ENCODE data around the gene GBE1.
"Not testable (repeated sequence)": the region's sequence is repeated elsewhere in the genome, so short reads cannot be mapped to it uniquely, and the experiment has no call there.

Gene GBE1

DNA sequence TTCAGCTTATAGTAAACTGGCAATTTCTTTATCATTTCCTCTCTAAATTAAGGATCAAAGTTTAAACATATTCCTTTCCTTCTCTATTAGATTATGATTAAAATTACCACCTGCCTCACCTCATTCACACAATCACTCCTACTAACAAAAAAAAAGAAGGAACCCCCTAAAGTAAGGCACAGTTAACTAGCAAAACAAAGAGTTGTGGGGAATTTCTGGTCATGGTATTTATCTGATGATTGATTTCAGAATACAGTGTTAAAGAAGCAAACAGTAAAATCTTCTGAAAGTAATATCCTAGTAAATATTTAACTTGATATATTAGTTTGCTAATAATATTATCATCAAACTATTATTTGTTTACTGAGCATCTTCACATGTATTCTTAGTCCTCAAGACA, 8.8 kb downstream of the GBE1 start:
- DNase-seq = no peak

GRCh38 chr3:81749265-81749664, 12.2 kb downstream of the GBE1 start:
- no peak for DNase-seq

- DNase-seq = not testable (repeated sequence)
Observed at GRCh38 chr3:81747280-81747679, 14.2 kb downstream of the GBE1 start.

- no peak for DNase-seq
Observed at GRCh38 chr3:81744366-81744765, 17.1 kb downstream of the GBE1 start.

DNA sequence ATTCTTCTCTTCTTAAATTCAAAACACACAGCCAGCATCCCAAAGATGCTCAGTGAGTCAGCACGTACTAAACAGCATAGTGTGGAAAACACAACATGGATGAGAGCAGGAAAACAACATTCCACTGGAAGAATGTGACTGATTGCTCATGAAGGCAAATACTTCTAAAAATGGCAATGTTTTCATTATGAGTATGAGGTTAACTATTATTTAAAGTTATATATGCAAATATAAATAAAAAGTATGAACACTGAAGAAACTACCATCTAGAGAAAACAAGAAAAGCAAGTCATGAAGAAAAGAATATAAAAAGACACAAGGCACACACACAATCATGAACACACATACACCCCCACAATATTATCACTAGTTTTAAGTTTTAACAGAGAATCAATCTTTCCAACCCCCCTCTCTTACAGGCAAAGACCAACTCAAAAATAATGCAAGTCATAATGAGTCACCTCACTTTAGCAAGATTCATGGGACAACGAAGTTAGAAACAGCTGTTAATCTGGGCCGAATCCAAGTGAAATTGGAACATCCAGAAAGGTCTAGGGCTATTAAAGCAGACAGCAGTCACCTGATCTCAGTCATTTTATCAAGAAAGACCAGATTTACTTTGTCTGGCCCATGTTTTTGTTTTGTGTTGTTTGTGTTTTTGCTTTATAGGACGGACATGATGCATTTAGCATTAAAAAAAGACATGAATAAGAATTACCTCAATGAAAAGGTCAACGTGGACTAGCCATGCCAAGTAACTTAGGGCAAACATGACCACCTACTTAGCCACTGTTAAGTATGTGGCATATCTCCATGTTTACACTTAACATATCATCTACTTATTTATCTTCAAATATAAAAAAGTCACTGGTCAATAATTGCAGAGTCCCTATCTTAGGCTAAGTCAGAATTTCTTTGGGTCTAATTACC, 18.1 kb downstream of the GBE1 start:
- DNase-seq = no peak

DNA sequence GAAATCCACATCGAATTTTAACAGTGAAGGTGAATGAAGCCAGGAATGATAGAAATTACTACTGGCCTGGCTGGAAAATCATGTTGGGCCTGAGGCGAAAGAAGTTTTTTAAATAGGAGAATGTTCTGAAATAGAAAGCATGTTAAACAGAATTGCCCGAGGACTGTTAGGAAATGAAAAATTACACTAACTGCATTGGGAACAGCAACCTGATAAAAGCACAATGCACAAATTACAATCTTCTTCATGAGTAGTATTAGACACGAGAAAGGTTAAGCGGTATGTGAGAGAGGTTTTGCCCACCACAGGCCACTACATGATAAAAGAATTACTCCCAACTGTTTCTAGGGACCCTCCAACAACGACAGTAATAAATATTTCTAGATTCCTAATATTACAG, 18.9 kb downstream of the GBE1 start:
- no peak for DNase-seq

- no peak for DNase-seq
Observed at GRCh38 chr3:81741216-81741615, 20.2 kb downstream of the GBE1 start.

GRCh38 chr3:81740731-81741130, 20.7 kb downstream of the GBE1 start:
- no peak for DNase-seq

GRCh38 chr3:81735334-81735733, 26.1 kb downstream of the GBE1 start:
- no peak for DNase-seq

DNA sequence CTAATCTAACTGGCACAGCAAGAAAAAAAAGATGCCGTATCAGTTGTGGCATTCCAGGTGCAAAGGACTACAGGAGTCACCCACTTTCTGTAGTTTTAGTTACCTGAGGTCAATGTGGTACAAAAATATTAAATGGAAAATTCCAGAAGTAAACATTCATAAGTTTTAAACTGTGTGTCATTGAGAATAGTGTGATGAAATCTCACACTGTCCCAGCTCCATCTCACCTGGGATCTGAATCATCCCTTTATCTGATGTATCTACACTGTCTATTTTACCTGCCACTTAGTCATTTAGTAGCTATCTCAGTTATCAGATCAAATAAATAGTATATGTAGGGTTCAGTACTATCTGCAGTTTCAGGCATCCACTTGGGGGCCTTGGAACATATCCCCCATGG, 26.7 kb downstream of the GBE1 start:
- DNase-seq = no peak

DNA sequence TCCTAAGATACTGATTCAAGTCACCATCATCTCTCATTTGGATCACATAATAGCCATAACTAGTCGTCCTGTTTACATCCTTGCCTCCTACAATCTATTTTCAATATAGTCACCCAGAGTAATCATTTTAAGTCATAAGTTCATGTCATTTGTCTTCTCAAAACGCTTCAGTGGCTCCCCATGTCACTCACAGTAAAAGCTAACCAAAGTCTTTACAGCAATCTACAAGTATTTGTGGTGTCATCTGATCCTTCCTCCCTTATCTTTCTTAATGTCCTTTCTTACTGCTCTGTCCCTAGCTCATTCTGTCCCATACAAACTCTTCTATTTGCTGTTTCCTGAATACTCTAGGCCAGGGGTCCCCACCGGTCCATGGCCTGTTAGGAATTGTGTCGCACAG, 28.8 kb downstream of the GBE1 start:
- no peak for DNase-seq

DNA sequence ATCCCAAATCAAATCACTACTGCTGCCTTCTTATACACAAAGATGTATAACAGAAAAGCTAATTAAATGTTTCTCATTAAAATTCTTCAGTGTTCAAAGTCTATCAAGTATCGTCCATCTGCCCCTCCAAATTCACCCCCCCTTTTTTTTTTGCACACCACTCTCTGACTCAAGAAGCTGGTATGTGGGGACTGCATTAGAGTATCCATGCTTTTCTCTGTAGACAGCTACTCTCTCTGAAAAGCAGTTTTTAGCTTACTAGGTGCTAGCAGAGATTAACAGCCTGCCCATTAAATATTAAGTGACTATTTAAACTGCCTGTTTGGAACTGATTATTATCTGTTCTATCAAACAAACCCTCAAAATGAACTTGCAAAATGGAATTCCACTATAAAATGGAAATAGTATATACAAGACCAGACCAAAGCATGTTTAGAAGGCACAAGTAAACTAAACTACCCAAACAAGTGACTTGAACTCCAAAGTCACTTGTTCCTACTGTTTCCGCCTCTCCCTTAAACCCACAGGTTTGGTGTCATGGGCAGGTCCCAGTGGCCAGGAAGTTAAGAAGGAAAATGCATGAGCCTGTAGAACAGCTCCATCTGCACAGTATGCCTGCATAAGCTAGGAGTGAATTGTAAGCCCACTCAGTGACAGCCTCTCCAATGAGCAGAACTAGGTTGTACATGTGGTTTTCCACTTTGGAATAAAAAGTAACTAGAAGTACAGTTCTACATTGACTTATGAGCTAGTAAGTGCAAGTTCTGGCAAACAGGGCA, 32.5 kb downstream of the GBE1 start:
- DNase-seq = no peak

DNA sequence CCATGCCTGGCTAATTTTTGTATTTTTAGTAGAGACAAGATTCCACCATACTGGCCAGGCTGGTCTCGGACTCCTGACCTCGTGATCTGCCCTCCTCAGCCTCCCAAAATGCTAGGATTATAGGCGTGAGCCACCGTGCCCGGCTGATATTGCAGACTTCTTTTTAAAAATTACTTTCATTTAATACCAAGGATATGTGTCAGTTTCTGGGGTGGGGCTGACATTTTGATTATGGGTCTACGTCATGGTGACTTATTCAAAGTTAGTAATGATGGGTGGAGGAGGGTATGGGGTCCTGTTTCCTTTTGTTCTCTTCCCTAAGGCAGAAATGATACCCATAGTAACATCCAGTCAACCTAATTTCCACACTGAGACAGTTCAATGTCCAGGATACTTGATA, 34.7 kb downstream of the GBE1 start:
- no peak for DNase-seq

GRCh38 chr3:81726132-81726531, 35.3 kb downstream of the GBE1 start:
- no peak for DNase-seq

GRCh38 chr3:81723732-81724313, 37.6 kb downstream of the GBE1 start:
- no peak for DNase-seq

DNA sequence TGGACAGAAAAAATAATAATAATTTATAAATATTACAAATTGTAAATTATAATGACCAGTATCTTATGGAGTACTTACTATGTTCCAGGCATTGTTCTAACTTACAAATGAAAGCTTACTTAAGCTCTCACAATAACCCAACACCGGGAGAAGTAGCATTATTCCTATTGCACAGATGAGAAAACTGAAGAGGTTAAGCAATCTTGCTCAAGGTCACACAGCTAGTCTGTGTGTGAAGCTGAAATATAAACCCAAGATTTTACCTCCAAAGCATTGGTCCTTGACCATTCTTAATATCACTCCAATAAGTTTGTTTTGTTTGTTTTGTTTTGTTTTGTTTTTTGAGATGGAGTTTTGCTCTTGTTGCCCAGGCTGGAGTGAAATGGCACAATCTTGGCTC, 43.1 kb downstream of the GBE1 start:
- DNase-seq = no peak

DNA sequence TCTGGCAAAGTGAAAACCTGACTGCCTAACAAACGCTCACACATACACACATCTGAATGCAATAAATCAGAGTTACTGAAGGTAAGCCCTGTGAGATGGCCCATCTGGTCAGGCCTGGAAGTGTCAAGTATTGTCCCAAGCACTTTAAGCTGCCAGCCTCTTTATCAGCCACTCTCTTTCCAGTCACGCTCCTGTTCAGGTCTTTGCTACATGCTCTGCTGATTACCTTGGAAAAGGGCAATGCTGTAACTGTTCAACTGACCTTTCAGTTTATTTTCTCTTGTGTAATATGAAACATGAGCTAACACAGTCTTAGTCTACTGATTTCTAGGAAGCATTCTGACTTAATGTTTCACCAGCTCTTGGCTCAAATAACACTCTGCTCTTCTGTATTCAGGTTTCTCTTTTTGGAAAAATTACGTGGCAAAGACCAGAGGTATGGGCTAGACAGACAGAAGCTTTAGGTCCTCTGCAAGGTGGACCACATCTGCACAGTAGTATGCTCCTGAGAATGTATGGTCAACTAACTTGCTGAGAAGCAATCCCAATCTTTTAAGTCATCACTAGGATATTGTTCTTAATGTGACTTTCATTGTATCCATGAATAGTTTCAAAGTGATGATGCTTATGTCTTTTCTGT, 44.5 kb downstream of the GBE1 start:
- no peak for DNase-seq

DNA sequence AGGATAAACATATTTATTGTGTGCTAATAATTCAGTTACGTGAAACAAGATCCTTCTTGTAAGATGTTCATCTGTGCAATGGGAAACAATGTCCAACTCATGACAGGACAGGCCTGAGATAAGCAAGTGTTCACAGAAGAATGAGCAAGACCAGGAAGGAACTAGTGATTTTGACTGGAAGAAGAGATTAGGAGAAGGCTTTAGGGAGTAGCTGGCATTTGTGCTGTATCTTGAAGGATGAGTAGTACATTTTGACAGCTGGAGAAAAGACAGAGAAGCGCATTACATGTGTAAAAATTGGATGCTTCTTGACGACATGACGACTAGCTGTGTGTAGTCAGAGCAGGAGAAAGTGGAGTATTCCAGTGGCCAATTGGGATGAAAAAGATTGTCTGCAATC, 48.4 kb downstream of the GBE1 start:
- DNase-seq = no peak

GRCh38 chr3:81709606-81710005, 51.8 kb downstream of the GBE1 start:
- DNase-seq = no peak

DNA sequence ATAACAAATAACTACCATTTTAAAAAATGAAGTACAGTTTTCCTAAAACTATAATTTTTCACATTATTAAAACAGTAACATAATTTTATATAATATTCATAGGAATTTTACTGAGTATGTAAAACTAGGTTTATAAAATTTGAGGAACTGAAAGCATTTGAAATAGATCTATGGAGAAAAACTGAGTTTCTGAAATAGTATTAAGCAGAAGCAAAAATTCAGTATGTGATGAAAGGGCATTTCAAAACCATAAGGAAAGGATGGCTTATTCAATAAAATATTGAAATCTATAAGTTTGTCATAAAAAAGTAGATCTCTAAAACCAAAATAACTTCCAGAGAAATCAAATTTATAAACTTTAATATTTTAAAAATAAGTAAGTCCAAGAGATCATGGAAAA, 53.4 kb downstream of the GBE1 start:
- DNase-seq = no peak

GRCh38 chr3:81702126-81702525, 59.3 kb downstream of the GBE1 start:
- DNase-seq = no peak

GRCh38 chr3:81699536-81700320, 61.7 kb downstream of the GBE1 start:
- no peak for DNase-seq

DNA sequence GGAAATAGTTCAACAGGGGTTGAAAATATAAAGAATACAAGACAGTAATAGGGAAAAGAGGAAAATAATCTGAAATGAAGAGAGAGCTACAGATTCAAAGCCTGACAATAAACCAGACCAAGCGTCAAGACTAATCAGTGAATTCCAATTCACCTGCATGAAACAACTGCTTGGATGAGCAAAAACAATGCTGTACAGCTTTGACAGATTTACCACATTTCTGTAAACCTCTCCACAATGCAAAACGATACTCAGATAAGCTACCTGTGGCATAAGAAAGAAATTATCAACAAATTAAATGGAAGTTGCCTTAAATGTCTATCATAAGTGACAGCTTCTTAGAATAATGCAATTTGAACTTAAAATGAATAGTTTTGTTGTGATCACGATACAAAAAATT, 65.4 kb downstream of the GBE1 start:
- DNase-seq = no peak
